ENCODE results near the gene COPE. TPM values are rescaled to one million over a fixed set of nuclear protein-coding genes. Genes with fewer than 3 reads are reported as not detected.

Gene COPE
- total and polyA plus RNA-seq, 2 of the 8 experiments (the other 6 are each of a cell fraction or from before 2014, with no cell fraction given): 178 to 356 TPM

- Histone ChIP-seq H3K4ac (replicated peaks; ENCODE audit: insufficient read length, low read depth, low read length) (no peak overlapping the region), H3K27ac (ENCODE audit: low read depth, low read length) (no peak overlapping the region), H3K4me2 (ENCODE audit: insufficient read depth in 1 of 2, low read depth in 2 of 2, low read length in 2 of 2) (no peak overlapping the region), H2BK120ac (replicated peaks; ENCODE audit: low read depth, low read length) (no peak overlapping the region), H3K23me2 (ENCODE audit: low read depth, low read length) (no peaks in the 10 kb centered on the region), H3K9ac (replicated peaks in 1 of 4; ENCODE audit: extremely low read depth in 1 of 4, low read depth in 3 of 4, low read length in 3 of 4) (no peak overlapping the region), H3K18ac (ENCODE audit: extremely low read depth, low read length) (no peak overlapping the region), H2BK5ac (ENCODE audit: low read depth, low read length) (no peak overlapping the region), H4K91ac (replicated peaks; ENCODE audit: insufficient read length, low read length) (no peak overlapping the region), H2BK20ac (ENCODE audit: low read length) (no peak overlapping the region), H3K79me1 (ENCODE audit: low read depth, low read length) (no peaks in the 10 kb centered on the region), H3K9me3 (ENCODE audit: insufficient read depth in 2 of 2, low read depth in 1 of 2, low read length in 1 of 2) (no peaks in the 10 kb centered on the region), H2BK12ac (ENCODE audit: low read depth, low read length) (no peak overlapping the region), H3K4me3 (ENCODE audit: extremely low read depth in 1 of 4, insufficient read depth in 2 of 4, low read depth in 3 of 4, low read length in 4 of 4) (no peak overlapping the region), H3K79me2 (ENCODE audit: control insufficient read depth in 1 of 2, insufficient read depth in 2 of 2, low read length in 2 of 2) (no peaks in the 10 kb centered on the region), H2AFZ (ENCODE audit: low read length) (no peak overlapping the region), H2BK15ac (ENCODE audit: low read length) (no peak overlapping the region), H3K14ac (ENCODE audit: insufficient read length) (no peak overlapping the region), H4K8ac (ENCODE audit: extremely low read depth, insufficient read depth, low read length) (peak overlapping the region; percentile 25; the same call in 1 of the 2 replicates), H4K5ac (ENCODE audit: insufficient read length, low read depth, low read length) (no peak overlapping the region), H3K56ac (replicated peaks; ENCODE audit: insufficient read length, low read depth, low read length) (no peak overlapping the region), H4K20me1 (replicated peaks in 1 of 2; ENCODE audit: control insufficient read depth in 1 of 2, insufficient read depth in 2 of 2, low read length in 2 of 2) (peaks cover 0 to 12% of the 10 kb centered on the region in 2 experiments), H3K36me3 (ENCODE audit: control insufficient read depth in 2 of 4, insufficient read depth in 4 of 4, low read length in 3 of 4) (peaks cover 0 to 28% (median 5%) of the 10 kb centered on the region in 4 experiments; a peak in 5 of 8 replicates), H3K4me1 (replicated peaks in 1 of 4; ENCODE audit: control insufficient read depth in 3 of 4, insufficient read depth in 4 of 4, low read length in 3 of 4) (no peaks in the 10 kb centered on the region), H3K27me3 (replicated peaks in 1 of 4; ENCODE audit: control insufficient read depth in 3 of 4, extremely low read depth in 1 of 4, insufficient read depth in 3 of 4, low read length in 3 of 4) (no peaks in the 10 kb centered on the region), H3K23ac (ENCODE audit: insufficient read length) (no peak overlapping the region), H2AK5ac (ENCODE audit: low read depth, low read length) (no peak overlapping the region)
- no peak for FAIRE-seq
- no peak for DNase-seq (ENCODE audit: low read depth in 1 of 2, low spot score in 2 of 2)
- CTCF ChIA-PET (ENCODE audit: partially characterized antibody): interaction anchor here (1.9 to 7.8 kb wide), 3 partner anchors 10 to 13 kb away, joined by 5 to 34 read pairs (median 13); partner anchors contain the start of genes COPE and DDX49
- TF ChIP-seq KDM4A (IDR thresholded peaks at IDR 0.05; ENCODE audit: low read depth, low read length, severe bottlenecking) (no peak), CHD1 (IDR thresholded peaks at IDR 0.05; ENCODE audit: low read depth, low read length) (no peak), GTF2F1 (IDR thresholded peaks at IDR 0.05; ENCODE audit: borderline replicate concordance, low read depth, low read length) (no peak), ATF2 (IDR thresholded peaks at IDR 0.05; ENCODE audit: low read length) (no peak), CHD2 (IDR thresholded peaks at IDR 0.05; ENCODE audit: low read length) (no peak), TEAD4 (IDR thresholded peaks at IDR 0.05; ENCODE audit: low read depth, low read length) (no peak), RAD21 (IDR thresholded peaks at IDR 0.05 in 1 of 2, conservative IDR thresholded peaks at IDR 0.05 in 1 of 2; ENCODE audit: low read depth in 2 of 2, low read length in 2 of 2) (no peak), CTBP2 (IDR thresholded peaks at IDR 0.05; ENCODE audit: borderline replicate concordance, insufficient read depth, insufficient read length, low read length) (no peak), KDM1A (IDR thresholded peaks at IDR 0.05; ENCODE audit: borderline replicate concordance, low read length) (no peak), JUN (IDR thresholded peaks at IDR 0.05; ENCODE audit: low read depth, low read length) (no peak)
- 95% methylated on average over 24 of the region's 26 CpGs; no CpG with 5 or more reads in 1 of the 2 experiments for WGBS, 2 experiments (ENCODE audit: extremely low coverage in 1 of 2, insufficient coverage in 1 of 2, insufficient read length in 1 of 2, insufficient replicate concordance in 2 of 2, low coverage in 1 of 2, low lambda C conversion rate in 2 of 2, missing lambda C conversion rate in 1 of 2)
- POLR2A ChIA-PET (ENCODE audit: partially characterized antibody): interaction anchor here (1.2 to 4.5 kb wide), 4 partner anchors 8 to 13 kb away, joined by 3 to 21 read pairs (median 6); partner anchors contain the start of genes COPE and DDX49
Observed at GRCh38 chr19:18905513-18906236, 13.5 kb downstream of the COPE start.
